IPS-18c (cell line): ENCODE measurements around the gene TENM4.

ENCODE experiments used
- H3K4me3 ChIP-seq: 2 replicates; pipeline ENCODE4 v1.7.0; 2013; ENCODE audit warnings: low read depth, mild to moderate bottlenecking, low read length, moderate library complexity; ENCODE audit not compliant: insufficient read depth
- H3K9me3 ChIP-seq: one replicate; pipeline ENCODE4 v1.6.1; 2013; ENCODE audit warnings: mild to moderate bottlenecking, low read length, moderate library complexity; ENCODE audit not compliant: control insufficient read depth, insufficient read depth

The TENM4 gene

GRCh38 chr11:79019975-79020374, 420.9 kb downstream of the TENM4 start:
- H3K9me3 ChIP-seq: no peaks in the 10 kb centered on the region

GRCh38 chr11:79019277-79019676, 421.6 kb downstream of the TENM4 start:
- Histone ChIP-seq H3K9me3 (no peaks in the 10 kb centered on the region), H3K4me3 (no peak overlapping the region)

More at GRCh38 chr11:79019975-79020374, 420.9 kb downstream of the TENM4 start:
- H3K4me3 ChIP-seq: no peak overlapping the region

DNA sequence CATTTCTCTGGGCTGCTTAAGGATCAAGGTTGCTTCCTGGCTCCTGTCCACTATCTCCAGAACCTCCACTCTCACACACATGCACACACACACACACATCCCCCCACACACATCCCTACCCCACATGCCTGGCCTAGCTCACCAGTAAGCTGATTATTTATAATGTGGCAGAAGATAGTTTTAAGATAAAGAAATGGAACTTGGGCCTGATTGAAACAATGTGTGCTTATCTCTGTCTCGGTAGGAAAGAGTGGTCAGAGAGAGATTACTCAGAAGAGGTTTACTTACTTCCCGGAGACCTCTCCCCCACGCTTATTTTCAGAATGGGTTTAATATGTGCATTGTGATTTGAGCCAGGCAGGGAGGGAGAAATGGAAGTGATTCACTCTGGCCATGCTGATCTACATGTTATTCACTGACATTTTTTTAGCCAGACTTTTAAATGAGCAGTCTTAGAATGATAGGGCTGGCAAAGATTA, 422.4 kb downstream of the TENM4 start:
- no peak overlapping the region for H3K4me3 ChIP-seq
- no peaks in the 10 kb centered on the region for H3K9me3 ChIP-seq

- no peak overlapping the region for H3K4me3 ChIP-seq
- H3K9me3 ChIP-seq: no peaks in the 10 kb centered on the region
Observed at GRCh38 chr11:79017811-79018210, 423.0 kb downstream of the TENM4 start.

- Histone ChIP-seq H3K4me3 (no peak overlapping the region), H3K9me3 (no peaks in the 10 kb centered on the region)
Observed at GRCh38 chr11:79013509-79013908, 427.3 kb downstream of the TENM4 start.

- H3K9me3 ChIP-seq: no peaks in the 10 kb centered on the region
- no peak overlapping the region for H3K4me3 ChIP-seq
Observed at GRCh38 chr11:79011357-79011756, 429.5 kb downstream of the TENM4 start.

- H3K9me3 ChIP-seq: no peaks in the 10 kb centered on the region
- H3K4me3 ChIP-seq: no peak overlapping the region
Observed at GRCh38 chr11:79007771-79008402, 432.9 kb downstream of the TENM4 start.

DNA sequence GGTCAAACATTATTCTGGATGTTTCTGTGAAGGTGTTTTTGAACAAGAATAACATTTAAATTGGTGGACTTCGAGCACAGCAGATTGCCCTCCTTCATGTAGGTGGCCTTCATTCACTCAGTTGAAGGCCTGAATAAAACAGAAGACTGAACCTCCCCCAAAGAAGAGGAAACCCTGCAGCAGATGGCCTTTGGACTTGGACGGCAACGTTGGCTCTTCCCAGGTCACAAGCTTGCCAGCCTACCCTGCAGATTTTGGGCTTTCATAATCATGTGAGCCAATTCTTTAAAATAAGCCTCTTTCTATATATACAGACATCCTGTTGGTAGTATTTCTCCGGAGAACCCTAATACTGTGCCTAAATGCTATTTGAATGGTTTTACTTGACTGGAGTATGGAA, 434.0 kb downstream of the TENM4 start:
- no peaks in the 10 kb centered on the region for H3K9me3 ChIP-seq
- H3K4me3 ChIP-seq: no peak overlapping the region

DNA sequence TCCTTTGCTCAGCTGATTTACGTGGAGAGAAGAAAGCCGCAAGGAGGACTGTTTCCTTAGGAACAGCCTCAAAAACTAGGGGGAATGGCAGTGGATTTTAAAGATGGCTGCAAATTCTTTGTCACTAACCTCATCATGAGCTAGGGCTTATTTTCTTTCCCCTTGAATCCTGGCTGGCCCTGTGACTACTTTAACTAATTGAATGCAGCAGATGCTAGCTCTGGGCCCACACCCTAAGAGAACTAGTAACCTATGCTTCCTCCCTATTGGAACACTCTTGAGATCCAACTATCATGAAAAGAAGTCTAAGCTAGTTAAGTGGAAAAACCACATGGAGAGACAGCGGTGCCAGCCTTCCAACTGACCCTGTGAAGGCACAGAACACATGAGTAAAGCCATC, 444.8 kb downstream of the TENM4 start:
- Histone ChIP-seq H3K4me3 (no peak overlapping the region), H3K9me3 (no peaks in the 10 kb centered on the region)

DNA sequence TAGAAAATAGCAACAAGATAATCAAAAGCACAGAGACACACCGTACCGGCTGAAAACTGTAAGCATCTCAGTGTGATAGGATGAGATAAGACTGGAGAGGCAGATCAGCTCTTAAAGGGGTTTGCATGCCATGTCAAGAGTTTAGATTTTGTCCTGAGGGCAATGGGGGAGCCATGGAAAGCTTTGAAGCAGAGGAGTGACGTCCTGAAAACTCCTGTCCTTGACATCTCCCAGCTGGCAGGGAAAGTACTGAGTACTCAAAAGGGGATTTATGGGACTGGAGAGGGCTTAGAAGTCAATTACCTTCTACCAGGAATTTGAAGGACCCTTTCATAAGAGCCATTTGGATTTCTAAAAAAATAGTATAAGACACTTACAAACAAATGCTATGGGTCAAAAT, 445.7 kb downstream of the TENM4 start:
- Histone ChIP-seq H3K4me3 (no peak overlapping the region), H3K9me3 (no peaks in the 10 kb centered on the region)

DNA sequence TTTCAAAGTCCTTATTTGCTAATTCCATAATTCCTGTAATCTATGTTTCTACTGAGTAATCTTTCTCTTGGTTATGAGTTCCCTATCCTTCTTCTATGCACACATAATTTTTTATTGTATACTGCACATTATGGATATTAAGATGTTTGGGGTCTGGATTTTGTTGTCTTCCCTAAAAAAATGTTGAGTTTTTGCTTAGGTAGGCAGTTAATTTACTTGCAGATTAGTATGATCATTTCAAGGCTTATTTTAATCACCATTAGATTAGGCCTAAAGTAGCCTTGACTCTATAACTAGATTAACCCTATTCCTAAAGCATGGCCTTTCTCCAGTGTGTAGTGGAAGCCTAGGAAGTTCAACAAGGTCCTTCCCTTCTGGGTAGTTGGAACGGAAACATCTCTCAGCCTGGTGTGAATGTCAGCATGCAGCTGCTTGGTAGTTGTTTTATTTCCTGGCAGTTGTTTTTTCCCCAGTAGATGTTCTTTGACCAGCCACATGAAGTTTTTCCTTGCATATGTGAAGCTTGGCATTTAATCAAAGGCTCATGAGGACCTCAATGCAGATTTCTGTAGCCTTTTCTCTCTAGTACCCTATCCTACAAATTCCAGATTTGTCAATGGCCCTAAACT, 446.9 kb downstream of the TENM4 start:
- Histone ChIP-seq H3K9me3 (no peaks in the 10 kb centered on the region), H3K4me3 (no peak overlapping the region)

DNA sequence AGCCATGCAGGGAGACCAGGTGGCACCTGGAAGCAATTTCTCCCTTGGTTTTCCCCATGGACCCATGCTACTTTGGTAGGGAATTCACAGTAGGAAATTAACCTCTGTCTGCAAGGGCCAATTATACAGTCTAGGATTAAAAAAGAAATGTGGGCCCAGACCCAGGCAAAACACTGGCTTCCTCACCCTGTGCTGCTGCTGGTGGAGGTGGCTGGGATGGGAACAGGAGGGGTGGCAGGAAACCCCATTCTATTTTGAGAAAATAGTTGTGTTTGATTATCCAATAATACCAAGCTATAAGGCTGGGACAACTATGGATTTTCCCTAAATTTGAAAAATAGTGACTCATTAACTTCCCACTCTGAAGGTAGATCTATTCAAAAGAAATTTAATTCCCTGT, 449.1 kb downstream of the TENM4 start:
- H3K4me3 ChIP-seq: no peak overlapping the region
- no peaks in the 10 kb centered on the region for H3K9me3 ChIP-seq

GRCh38 chr11:78990261-78990660, 450.6 kb downstream of the TENM4 start:
- H3K9me3 ChIP-seq: no peaks in the 10 kb centered on the region
- no peak overlapping the region for H3K4me3 ChIP-seq

DNA sequence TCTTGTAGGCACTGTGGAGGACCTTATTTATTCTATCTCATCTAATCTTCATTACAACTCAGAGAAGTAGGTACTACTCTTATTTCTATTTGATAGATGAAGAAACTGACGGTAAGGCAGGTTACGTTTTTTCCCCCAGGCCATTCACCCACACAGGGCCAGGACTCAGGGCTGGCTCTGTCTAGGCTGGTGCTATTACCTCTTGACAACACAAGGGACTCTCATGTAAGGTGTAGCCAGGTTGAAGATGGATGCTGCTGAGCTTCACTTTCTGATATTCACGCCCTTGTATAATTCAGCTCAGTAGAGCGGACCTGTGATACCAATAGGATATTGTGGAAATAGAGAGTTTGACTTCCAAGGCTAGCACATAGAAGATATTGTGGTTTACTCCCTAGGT, 453.1 kb downstream of the TENM4 start:
- no peaks in the 10 kb centered on the region for H3K9me3 ChIP-seq

DNA sequence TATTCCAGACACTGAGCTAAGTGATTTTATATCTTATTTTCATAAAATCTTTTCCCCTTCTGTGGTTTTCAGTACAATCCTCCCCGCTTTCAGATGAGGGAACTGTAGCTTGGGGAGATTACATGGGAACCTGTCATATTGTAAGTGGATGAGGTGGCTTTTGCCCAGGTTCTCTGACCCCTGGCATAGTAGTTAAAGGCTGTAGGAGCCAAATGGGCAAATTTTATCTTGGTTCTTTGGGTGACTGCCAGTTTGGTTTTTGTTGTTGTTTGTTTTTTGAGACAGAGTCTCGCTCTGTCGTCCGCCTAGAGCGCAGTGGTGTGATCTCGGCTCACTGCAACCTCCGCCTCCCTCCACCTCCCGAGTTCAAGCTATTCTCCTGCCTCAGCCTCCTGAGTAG, 454.5 kb downstream of the TENM4 start:
- Histone ChIP-seq H3K4me3 (no peak overlapping the region), H3K9me3 (no peaks in the 10 kb centered on the region)

More for the DNA sequence above, 453.1 kb downstream of the TENM4 start:
- no peak overlapping the region for H3K4me3 ChIP-seq

DNA sequence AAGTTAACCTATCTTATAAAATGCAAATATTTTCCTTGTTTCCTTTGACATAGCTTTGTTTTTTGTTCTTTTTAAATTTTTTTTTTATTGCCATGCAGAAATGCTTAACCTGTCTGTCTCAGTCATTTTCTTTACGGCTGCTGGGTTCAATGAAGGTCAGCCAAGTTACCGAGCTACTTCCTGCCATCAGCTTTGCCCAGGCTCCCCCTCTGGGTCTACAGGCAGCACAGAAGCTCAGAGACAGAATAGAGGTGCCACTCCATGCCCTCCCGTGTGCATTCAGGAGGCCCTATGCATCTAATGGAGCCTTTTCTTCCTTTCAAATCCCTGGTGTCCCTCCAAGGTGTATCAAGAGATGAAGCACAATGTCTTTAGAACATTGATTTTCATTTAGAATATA, 455.2 kb downstream of the TENM4 start:
- H3K9me3 ChIP-seq: no peaks in the 10 kb centered on the region
- no peak overlapping the region for H3K4me3 ChIP-seq

GRCh38 chr11:78982473-78982872, 458.4 kb downstream of the TENM4 start:
- no peaks in the 10 kb centered on the region for H3K9me3 ChIP-seq
- no peak overlapping the region for H3K4me3 ChIP-seq

DNA sequence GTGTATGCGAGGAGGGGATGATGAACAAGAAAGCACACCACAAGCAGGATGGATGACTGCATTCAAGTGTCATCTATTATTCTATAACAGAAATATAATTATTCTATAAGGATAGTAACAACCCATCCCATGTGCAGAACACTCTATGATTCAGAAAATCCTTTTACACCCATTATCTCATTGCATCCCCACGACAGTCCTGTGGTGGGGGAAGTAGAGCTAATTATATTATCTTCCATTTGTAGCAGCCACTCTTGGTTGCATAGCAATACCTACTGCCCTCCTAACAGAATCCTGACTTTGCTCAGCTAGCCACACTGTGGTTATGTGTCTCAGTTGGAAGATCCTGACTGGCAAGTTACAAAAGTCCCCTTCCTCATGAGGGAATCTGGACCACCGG, 459.7 kb downstream of the TENM4 start:
- H3K4me3 ChIP-seq: no peak overlapping the region

DNA sequence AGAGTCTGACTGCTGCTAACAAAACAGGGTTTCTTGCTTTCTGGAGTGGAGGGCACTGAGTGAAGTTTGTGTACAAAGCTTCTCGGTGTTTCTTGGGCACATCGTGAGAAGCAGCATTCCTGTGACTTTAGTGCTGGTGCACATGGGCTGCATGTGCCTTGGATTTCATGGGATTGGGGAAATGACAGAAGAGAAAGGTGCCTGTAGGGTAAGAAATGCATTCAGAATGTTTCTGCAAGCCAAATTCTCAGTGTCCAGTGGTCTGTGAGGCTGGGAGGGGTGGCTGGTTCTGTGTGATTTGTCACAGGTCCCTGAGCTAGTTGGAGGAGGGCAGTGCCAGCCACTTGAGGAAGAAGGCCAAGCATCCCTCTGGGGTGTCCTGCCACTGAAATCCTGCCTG, 462.0 kb downstream of the TENM4 start:
- no peak overlapping the region for H3K4me3 ChIP-seq
- H3K9me3 ChIP-seq: no peaks in the 10 kb centered on the region

More for the DNA sequence above, 459.7 kb downstream of the TENM4 start:
- H3K9me3 ChIP-seq: no peaks in the 10 kb centered on the region
